GM19238 (cell line): ENCODE measurements around the gene PSG11.
"Not testable (repeated sequence)": the region's sequence is repeated elsewhere in the genome, so short reads cannot be mapped to it uniquely, and the experiment has no call there.

ENCODE experiments used
- DNase-seq: peaks from one replicate; pipeline ENCODE4 v3.0.0; 2011; ENCODE audit warnings: low spot score; ENCODE audit not compliant: insufficient read length

PSG11 gene

DNA sequence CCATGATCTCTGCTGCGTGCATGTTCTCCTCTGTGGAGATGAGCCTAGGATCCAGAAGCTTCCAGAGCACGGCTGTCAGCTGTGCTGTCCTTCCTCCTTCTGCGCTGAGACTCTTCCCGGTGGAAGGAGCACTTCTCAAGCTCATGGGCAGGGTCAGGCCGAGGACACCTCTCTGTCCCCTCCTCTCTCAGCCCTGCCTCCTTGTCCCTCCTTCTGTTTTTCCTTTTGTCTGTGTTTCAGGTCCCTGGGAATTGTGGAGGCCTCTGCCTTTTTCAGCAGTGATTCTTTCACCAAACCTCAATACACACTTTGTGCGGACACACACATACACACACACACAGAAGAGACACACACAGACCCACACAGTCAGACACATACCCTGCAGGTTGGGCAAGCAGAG lies at the start of gene PSG11:
Gene PSG11, minus strand, starts transcription at position 101 of the 400 bp plus-strand sequence. Its CDS starts 97 bp downstream, at position 4.
- not testable (repeated sequence) for DNase-seq

DNA sequence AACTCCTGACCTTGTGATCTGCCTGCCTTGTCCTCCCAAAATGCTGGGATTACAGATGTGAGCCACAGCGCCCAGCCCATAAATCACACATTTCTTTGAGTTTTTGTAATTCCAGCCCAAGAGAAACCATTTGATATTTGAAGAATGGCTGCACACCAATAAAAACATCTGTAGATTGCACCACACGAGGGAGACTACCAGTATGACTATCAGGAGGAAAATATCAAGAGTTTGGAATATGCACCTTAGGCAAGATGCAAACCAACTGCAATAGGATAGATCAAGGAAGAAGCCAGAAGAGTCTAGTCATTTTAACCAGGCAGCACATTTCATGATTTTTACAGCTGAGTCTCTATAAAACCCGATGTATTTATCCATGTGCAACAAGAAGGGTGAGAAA lies 36.1 kb upstream of the PSG11 start:
- DNase-seq = not testable (repeated sequence)

- not testable (repeated sequence) for DNase-seq
Measured at GRCh38 chr19:43061326-43061725, 35.1 kb upstream of the PSG11 start.

GRCh38 chr19:43060254-43060653 lies 34.0 kb upstream of the PSG11 start:
- DNase-seq = not testable (repeated sequence)

DNA sequence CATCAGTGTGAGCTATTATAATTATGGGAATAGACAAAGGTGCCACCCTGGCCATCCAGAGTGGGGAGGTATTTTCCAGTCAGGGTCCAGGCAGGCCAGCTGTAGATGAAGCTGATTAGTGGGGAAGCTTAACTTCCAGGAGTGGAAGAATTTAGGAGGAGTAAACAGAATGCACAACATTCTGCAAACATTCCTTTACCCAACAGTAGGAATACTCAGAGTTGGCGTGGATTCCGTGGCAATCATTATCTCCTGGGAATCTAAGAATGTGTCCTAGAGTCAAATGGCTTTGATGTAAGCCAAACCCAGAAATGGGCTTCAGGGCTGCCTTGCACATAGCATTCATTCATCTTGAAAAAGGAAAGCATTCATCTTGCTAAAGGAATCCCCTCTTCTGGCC lies 33.2 kb upstream of the PSG11 start:
- DNase-seq = not testable (repeated sequence)

DNA sequence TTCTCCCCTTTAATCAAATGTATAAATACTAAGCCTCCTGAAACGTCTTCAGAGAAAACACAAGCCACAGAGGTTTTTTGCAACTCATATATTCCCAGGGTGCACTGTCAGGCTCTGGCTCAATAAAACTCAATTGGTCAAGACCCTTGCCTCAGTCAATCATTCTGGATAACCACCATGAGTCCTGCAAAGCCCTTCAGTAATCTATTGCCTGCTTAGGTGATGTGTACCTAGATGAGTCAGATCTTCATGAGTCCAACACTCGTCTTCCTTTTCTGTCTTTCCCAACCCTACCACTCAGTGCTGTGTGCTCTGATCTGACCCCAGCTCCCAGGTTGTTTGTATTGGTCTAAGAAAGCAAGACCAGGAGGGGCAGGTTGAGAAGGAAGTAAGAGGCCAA lies 32.2 kb upstream of the PSG11 start:
- DNase-seq = not testable (repeated sequence)

DNA sequence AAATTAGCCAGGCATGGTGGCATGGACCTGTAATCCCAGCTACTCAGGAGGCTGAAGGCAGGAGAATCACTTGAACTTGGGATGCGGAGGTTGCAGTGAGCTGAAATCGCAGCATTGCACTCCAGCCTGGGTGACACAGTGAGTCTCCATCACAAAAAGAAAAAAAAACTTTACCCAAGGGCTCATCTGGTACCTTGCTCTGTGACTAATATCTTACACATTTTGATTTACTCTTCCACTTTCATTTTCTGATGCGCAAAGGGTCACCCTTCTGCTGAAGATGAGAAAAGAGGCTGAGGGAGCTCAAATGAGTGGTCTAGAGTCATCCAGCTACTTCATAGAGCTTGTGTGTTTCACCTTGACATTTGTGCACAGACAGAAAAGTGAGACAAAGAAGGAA lies 21.7 kb upstream of the PSG11 start:
- DNase-seq = not testable (repeated sequence)

DNA sequence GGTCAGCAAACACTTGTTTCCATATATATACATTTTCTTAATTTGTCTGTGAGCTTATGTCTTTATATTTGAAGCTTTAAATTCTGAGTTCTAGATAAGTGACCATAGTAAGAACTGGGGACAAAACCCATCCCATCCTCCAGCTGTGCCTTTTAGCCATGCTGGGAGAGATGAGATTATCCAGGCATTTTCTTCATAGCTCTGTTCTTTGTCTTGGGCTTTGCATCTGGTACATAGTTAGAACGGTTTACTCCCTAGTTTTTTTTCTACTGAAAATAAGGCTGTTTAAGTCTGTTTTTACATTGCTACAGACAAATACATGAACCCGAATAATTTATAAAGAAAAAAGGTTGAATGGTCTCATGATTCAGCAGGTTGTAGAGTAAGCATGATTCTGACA lies 20.3 kb upstream of the PSG11 start:
- DNase-seq = not testable (repeated sequence)

DNA sequence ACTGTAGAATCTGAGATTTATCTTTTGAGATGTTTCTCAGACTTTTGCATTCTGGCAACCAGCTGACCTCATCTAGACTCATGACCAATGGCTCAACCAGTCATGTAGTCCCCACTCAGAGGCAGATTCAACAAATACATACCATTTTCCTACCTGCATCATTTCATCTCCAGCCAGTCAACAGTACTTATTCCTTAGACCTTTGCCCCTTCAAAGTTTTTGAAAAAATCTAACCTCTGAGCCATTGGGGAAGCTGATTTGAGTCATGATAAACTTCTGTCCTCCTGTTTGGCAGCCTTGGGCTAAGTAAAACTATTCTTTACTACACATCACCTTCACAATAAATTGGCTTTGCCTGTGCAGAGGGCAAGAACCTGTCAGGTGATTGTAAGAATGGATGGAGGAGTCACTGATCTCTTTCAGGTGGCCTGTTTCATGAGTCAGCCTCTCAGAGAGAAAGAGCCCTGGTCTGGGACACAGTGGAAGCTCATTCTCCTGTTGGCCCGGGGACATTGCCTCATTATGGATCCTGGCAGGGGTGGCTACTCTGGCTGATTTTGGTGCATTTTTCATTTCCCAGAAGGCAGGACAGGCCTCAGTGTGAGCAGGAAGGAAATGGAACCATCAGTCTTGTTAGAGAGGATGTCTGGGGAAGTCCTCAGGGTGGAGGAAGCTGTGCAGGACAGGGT lies 17.4 kb upstream of the PSG11 start:
- DNase-seq = not testable (repeated sequence)

DNA sequence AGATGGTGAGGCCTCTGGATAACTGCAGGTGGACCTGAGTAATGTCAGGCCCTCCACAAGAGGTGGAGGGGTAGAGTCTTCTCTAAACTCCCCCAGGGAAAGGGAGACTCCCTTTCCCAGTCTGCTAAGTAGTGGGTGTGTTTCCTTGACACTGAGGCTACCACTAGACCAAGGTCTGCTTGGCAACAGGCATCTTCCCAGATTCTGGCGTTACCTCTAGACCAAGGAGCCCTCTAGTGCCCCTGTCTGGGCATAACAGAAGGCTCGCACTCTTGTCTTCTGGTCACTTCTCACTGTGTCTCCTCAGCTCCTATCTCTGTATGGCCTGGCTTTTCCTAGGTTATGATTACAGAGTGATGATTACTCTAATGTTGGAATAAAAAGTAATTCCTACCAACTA lies 5.4 kb upstream of the PSG11 start:
- DNase-seq = not testable (repeated sequence)

GRCh38 chr19:43028866-43029265 lies 2.6 kb upstream of the PSG11 start:
- no peak for DNase-seq

- not testable (repeated sequence) for DNase-seq
Measured at GRCh38 chr19:43027985-43028384, 1.7 kb upstream of the PSG11 start.

DNA sequence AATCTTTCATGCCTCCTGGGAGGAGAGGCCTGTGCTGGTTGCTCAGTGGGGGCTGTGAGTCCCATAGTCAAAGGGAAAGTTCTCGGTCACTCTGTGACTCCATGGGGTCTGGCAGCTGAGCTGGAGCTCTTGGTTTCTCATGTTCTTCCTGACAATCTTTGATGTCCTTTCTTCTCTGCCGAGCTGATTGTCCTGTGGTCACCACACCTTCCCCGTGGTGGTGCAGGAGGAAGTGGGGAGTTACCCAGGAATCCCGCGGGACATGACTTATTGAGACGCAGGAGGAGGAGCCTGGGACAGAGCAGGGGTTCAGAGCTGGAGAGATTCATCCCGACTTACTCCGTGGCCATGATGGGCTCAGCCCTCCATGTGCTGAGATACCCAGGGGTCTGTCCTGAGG lies 792 bp upstream of the PSG11 start:
- not testable (repeated sequence) for DNase-seq

DNA sequence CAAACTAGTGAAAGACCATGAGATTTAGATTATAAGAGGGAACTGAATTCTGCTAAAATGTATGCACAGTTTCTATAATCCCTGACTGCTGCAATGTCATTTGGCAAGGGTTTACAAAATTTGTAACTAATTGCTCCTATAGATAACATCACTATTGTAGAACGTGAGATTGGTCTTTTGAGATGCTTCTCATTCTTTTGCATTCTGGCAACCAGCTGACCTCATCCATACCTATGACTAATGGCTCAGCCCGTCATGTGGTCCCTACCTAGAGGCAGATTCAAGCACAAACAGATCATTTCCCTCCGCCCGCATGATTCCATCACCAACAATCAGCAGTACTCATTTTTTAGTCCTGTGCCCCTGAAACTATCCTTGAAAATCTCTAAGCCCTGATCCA lies 4.2 kb downstream of the PSG11 start:
- not testable (repeated sequence) for DNase-seq

DNA sequence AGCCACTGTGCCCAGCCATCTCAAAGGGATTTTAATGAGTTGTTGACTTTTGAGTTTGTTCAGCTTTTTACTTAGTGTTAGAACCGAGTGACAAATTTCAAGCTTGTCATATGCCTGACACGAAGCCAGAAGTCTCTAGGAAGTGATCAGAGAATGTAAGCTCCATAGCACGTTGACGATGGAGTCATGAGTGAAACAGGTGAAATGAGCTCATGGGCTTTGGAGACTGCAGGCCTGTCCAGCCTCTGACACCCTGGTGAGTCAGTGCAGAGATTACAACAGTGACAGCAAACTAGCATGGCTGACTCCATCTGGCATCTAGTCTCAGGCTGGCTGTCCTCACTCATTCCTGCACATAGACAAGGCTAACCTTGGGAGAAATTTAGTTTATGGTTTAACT lies 4.6 kb downstream of the PSG11 start:
- not testable (repeated sequence) for DNase-seq

GRCh38 chr19:43019588-43019987 lies 6.7 kb downstream of the PSG11 start:
- DNase-seq = not testable (repeated sequence)

- not testable (repeated sequence) for DNase-seq
Measured at GRCh38 chr19:43005841-43006240, 20.4 kb downstream of the PSG11 start.

DNA sequence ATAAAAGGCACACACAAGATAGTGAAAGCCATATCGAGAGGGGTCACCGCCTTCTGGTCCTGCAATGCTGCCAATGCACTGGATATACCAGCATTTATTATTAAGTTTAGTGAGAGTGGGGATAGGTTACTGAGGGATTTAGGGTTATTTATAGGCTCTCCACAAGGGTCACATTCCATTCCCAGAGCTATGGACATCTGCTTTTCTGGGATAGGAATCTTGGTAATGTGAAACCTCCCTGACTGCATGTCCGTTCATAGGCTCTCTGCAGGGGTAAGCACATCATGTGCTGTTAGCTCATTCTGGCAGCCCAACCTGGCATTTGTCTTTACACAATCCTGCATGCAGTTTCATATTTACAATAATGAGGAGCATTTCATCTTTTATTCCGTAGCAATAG lies 21.4 kb downstream of the PSG11 start:
- DNase-seq = not testable (repeated sequence)

- not testable (repeated sequence) for DNase-seq
Measured at GRCh38 chr19:43003634-43004033, 22.6 kb downstream of the PSG11 start.

DNA sequence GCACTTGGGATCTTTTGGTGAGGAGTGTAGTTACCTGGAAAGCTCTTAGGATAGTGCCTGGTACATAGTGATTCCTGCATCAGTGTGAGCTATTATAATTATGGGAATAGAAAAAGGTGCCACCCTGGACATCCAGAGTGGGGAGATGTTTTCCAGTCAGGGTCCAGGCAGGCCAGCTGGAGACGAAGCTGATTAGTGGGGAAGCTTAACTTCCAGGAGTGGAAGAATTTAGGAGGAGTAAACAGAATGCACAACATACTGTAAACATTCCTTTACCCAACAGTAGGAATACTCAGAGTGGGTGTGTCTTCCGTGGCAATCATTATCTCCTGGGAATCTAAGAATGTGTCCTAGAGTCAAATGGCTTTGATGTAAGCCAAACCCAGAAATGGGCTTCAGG lies 23.3 kb downstream of the PSG11 start:
- not testable (repeated sequence) for DNase-seq

DNA sequence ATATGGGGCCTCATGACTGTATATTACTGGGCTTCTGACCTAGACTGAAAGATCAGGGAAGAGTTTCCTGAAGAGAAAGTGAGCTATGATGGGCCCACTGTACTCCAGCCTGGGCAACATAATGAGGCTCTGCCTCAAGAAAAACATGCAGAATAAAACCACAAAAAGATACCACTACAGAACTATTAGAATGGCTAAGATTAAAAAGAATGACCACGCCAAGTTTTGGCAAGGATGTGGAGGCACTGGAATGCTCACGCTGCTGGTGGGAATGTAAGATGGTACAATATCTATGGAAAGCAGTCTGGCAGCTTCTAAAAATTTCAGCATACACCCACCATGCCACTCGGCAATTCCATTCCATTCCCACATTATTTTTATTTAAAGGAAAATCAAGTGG lies 30.1 kb downstream of the PSG11 start:
- DNase-seq = not testable (repeated sequence)

DNA sequence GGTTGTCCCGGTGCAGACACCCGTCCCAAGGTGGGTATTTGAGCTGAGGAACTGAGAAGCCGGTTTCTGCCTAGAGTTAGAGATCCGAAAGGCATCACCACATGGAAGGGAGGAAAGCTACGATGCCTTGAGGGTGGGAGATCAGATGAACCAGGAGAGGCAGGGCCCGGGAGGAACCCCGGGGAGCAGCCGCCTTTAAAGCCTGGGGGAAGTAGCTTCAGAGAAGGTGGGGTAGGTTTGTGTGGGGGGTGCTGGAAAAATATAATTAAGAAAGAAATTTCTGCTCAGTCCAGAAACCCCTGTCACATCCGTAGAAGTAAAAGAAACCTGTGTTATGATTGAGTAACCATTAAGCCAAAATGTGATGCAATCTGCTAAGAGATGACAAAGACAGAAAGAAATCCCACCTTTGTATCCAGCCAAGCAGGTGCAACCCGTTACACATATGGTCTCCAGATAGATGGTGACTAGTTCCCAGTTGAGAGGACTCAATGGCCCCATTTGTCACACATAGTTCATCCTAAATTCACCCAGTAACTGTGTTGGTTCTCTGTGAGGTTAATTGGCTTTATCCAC lies 34.2 kb downstream of the PSG11 start:
- not testable (repeated sequence) for DNase-seq

DNA sequence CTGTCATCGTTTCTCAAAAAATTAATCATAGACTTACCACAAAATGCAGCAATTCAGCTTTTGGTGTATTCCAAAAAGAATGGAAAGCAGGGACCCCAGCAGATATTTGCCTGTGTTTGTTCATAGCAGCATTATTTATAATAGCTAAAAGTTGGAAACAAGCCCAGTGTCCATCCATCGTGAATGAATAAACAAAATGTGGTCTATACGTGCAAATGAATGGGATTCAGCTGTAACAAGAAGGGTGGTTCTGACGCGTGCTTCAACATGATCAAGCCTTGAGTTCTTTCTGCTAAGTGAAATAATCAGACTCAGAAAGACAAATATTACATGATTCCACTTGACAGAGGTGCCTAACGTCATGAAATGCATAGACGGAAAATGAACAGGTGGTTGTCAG lies 36.4 kb downstream of the PSG11 start:
- DNase-seq = no peak
